Kidney glomerular epithelial cell (primary cell): ENCODE data around the gene ERC2.
A peak's percentile ranks its signal among the peaks of the same experiment; 100 is the strongest.

ENCODE experiments used
- DNase-seq: peaks from one replicate; lab custom pipeline; 2025; lab: John Stamatoyannopoulos, UW

The ERC2 gene

GRCh38 chr3:56253941-56254665 lies 214.2 kb downstream of the ERC2 start:
- no peak for DNase-seq

- peak; percentile 41 for DNase-seq
These were observed 216.8 kb downstream of the ERC2 start for GRCh38 chr3:56251343-56251945.

GRCh38 chr3:56248021-56248420 lies 220.2 kb downstream of the ERC2 start:
- DNase-seq = no peak

GRCh38 chr3:56238299-56238698 lies 230.0 kb downstream of the ERC2 start:
- DNase-seq = no peak

- DNase-seq = no peak
These were observed 234.5 kb downstream of the ERC2 start for GRCh38 chr3:56233742-56234141.

DNA sequence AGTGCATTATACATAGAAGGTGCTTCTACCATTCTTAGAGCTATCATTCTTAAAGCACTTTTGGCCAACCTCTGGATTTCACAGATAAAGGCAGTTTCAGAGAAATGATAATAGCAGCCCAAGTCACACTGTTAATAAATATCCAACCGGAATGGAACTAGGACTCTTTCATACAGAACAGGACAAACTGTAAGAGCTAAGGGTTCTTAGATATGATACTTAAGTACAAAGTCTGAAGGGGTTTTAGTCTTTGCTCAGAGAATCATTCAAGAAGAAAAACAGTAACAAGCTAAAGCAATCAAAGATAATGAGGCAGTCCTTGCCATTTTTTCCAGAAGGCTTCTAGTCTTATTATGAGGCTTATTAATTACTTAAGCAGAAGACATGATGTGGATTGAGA lies 239.0 kb downstream of the ERC2 start:
- no peak for DNase-seq

- no peak for DNase-seq
These were observed 245.4 kb downstream of the ERC2 start for GRCh38 chr3:56222866-56223265.

DNA sequence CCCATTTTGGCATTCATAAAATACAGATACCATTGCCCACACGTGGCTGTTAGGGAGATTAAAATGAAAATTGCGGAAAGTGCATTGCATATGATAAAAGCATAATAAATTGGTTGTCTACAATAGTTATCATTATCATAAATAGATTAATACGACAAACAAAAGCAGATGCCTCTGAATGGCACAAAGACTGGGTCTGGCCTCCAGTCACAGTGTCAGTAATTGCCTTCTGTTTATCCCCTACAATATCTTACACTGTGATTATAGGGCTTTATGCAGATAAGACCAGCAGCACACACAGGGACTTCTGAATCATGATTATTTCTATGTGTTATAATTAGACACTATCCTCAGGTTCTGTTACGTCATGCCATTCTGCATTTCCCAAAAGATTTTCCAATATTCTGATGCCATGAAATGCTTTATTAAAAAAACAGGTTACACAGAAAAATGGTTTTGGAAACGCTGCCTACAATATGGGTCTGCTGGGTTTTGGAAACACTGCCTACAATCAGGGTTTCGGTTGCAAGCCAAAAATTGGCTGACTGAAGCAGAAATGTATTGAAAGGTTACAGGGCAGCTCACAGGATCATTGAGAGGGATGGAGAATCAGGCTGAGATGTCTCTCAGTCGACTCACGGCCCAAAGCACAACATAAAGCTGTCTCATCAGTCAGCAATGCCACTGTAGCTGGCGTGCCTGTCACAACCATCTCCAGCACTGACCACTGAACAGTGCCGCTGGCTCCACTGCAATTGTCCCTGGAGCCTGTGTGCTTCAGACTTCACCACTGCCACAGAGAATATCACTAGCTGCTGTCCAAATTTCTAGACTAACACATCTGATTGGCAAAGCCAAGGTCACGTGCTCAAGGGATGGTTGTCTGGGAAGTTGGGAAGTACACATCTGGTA lies 248.1 kb downstream of the ERC2 start:
- peak; percentile 46 for DNase-seq

DNA sequence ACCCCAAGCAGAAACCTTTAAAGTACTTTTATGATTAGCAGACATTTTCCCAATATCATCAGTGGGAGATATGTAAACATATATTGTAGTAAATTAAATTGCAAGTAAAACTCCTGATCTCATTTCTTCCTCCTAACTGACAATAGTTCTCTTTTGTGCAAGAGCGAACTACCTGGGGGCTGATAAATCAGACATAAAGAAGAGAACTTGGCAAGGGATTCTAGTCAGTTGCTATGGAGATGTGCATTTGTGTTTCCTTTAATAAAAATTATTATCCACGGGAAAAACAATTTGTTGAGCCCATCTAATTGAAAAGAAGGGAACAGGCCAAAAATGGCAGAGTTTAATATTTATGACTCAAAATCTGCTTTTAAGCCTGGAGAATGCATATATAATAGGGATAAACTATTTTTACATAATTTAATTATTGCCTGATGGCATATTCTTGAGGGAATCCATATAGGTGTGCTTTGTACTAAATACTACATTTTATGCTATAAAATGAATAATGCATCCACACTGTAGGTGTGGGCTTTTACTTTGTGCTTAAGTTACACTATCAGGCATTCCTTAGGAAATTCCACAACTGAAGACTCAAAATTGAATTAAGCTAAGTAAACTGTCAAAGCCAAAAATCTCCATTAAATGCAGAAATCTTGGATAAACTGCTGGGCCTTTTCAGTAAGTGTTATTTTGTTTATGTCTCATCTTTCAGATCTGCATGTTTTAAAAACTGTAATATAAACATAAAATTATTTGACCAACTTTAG lies 258.1 kb downstream of the ERC2 start:
- no peak for DNase-seq

GRCh38 chr3:56207922-56208321 lies 260.3 kb downstream of the ERC2 start:
- DNase-seq = no peak

DNA sequence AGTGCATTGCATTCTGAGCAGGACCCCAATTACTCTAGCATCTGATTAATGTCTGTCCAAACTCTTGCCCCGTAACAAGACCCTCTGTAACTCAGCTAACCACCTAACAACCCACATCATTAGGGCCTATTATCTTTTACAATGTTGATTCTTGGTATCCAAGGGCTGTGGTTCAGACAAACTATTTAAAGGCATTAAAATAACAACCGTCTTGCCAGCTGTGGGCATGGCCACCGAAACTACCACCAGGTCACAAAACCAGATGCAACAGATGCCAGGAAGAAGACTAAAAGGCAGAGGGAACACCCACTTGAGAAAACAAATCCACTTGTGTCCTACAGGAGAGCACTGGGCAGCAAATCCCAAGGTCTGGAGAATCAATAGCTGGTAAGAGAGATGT lies 262.9 kb downstream of the ERC2 start:
- DNase-seq = no peak

DNA sequence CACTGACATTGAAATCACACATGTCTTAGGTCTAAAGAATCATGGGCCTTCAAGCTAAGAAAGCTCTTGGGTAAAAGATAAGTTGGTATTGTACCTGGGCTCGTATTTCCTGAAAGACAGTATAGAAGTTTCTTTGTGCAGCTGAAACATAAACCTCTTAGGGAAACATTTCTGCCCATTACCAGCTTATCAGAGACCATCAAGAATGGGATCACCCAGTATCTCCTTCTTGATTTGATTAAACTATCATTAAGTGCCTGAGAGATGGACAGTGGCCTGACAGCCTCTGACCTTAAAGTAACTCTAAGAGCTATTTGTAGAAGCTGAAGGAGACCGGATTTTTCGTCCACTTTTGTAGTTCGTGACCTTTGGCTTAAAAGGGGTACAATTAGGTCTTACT lies 265.3 kb downstream of the ERC2 start:
- DNase-seq = no peak

- DNase-seq = no peak
These were observed 266.9 kb downstream of the ERC2 start for GRCh38 chr3:56201407-56201806.

DNA sequence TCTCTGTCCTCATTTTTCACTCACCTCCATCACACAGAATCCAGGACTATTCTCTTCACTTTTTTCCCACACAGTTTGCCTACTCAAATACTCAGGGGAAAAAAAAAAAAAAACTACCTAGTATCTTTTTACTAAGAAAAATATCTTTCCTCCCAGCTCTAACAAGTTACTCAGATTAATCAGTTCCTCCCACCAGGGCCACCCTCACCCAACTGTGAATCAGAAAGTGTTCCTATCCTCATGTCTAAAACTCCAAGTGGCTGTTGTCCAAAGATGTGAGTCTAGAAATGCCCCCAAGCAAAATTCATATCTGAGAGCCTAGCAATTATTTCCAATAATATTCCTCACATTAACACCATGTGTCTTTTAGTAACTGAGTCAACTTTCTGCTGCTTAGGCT lies 268.0 kb downstream of the ERC2 start:
- DNase-seq = no peak

DNA sequence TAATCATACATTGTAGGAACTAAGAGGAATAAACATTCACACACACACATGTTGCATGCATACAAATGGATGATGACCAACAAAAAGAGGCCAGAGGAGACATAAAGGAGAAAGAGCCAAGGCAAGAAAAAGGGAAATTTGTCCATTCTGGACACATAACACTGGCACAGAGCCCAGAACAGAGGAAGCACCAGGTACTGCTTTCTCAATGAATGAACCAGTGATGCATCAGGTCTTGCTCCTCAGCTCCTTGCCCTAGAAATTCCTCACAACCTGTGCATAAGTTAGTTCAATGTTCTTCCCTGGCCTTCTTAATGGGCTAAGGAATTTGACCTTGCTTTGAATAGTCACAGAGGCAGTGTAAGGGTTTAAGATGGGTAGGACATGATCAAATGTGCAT lies 270.3 kb downstream of the ERC2 start:
- DNase-seq = no peak

DNA sequence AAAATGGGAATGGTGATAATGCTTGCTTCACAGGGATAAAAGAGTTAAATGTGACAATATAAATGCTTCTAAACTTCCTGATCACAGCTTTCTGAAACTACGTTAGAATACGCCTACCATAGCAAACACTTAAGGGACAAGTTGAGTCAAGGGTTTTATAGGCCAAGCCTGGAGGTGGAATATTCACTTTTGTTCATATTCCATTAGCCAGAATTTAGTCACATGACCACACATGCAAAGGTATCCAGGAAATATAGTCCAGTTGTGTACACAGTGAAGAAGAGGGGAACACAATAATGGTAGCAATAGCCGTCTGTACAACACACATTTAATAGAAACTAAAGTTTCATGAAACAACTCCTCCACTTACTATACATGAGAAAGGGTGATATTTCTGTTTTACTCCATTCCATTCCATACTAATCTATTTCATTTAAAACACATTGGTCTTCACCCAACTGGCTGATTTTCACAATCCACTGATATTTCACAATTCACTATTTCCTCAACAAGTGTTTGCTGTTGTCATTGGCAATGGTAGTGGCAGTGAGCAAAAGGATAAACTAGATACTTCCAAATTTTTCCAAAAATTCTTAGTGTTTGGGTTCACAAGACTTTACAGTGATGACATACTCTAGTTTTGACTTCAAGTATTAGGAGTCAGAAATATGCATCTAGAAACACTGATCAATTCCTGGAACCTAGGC lies 270.9 kb downstream of the ERC2 start:
- DNase-seq = no peak

GRCh38 chr3:56196700-56197099 lies 271.6 kb downstream of the ERC2 start:
- DNase-seq = no peak

DNA sequence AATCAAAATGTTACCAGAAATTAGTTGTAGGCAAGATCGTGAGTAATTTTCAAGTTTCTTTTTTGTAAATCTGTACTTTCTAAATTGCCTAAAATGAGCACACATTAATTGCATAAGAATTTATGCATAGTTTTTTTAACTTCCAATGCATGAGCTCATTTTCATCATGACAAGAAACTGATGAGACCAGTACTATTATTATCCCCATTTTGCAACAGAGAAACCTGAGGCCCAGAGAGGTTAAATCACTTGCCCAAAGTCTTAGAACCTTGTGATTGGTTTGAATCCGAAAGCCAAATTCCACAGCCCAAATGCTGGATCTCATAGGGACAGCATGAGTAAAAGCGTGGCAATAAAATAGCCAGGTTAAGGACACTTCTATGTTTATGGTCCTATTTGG lies 274.7 kb downstream of the ERC2 start:
- DNase-seq = no peak

DNA sequence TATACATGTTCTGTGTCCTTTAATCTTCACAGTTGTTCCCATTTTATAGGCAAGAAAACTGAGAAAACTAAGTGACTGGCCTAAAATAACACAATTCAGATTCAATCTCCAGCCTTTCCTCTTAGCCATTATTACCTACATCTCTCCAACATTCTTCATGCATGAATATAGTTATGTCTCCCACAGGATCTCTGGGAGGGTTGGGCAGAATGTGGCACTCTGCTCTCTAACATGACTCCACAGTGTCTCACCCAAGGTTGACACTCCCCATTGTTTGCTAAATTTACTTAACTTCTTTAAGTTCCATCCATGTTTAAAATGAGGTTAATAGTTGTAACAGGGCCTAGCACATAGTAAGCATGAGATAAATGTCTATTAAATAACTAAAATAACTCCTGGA lies 276.3 kb downstream of the ERC2 start:
- DNase-seq = no peak

DNA sequence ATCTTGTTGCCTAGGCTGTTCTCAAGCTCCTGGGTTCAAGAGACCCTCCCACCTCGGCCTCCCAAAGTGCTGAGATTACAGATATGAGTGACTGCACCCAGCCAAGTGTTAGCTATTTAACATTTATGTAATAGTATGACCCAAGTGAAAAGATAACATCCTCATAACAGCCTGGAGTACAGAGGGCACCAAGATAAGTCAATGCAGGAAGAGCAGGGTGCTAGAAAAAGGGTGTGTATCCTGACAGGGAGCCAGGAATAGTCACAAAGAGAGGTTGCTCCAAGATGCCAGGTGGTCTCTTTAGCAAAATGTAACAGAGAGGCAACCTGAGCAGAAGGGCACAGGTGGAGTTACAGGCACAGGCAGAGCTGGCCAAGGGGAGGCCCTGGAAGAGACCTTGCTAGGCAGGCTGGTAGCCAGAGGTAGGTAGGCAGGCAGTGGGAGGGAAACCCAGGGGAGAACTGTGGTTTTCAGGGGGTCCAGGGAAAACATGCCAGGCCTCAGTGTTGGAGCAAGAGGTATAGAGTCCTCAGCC lies 277.4 kb downstream of the ERC2 start:
- no peak for DNase-seq

DNA sequence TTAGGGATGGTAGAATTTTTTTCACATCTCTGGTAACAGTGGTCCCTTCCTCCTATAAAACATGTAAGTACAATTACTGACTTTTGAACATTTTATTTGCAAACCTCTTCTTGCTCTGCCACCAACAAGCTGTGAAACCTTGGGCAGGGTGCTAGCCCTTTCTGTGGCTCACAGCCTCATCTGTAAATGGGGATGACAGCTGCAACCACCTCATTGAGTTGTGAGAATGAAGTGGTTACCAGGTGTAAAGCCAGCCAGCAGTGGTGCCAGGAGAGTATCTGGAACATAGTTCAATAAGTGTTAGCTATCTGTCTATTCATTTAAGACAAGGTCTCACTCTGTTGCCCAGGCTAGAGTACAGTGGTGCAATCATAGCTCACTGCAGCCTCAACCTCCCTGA lies 278.1 kb downstream of the ERC2 start:
- no peak for DNase-seq
